HEK293 (cell line): Measurements from ENCODE around the gene CHMP6.

ENCODE experiments used
- HOXC10 ChIP-seq: sonication (generic); formaldehyde crosslinking; IDR thresholded peaks from 2 replicates; pipeline ENCODE4 v1.8.1; 2023; ENCODE audit warnings: mild to moderate bottlenecking, missing genetic modification reagents
- KLF1 ChIP-seq: fragments of 450-650 bp; formaldehyde crosslinking; IDR thresholded peaks from 2 replicates; pipeline ENCODE4 v1.5.1; 2016; ENCODE audit warnings: missing biosample characterization, missing genetic modification characterization
- SCRT2 ChIP-seq: fragments of 450-650 bp; formaldehyde crosslinking; IDR thresholded peaks from 2 replicates; pipeline ENCODE4 v1.5.1; 2016; ENCODE audit warnings: missing biosample characterization, missing genetic modification characterization
- YY2 ChIP-seq: fragments of 450-650 bp; formaldehyde crosslinking; IDR thresholded peaks from 2 replicates; pipeline ENCODE4 v1.5.1; 2016; ENCODE audit warnings: missing biosample characterization, missing genetic modification characterization
- ZBTB17 ChIP-seq: fragments of 450-650 bp; formaldehyde crosslinking; IDR thresholded peaks from 2 replicates; pipeline ENCODE4 v1.5.1; 2016; ENCODE audit warnings: missing biosample characterization, missing genetic modification characterization
- ZBTB7A ChIP-seq: fragments of 450-650 bp; formaldehyde crosslinking; IDR thresholded peaks from 2 replicates; pipeline ENCODE4 v1.5.1; 2016; ENCODE audit warnings: low read depth, missing biosample characterization, missing genetic modification characterization
- ZBTB8A ChIP-seq: fragments of 450-650 bp; formaldehyde crosslinking; IDR thresholded peaks from 2 replicates; pipeline ENCODE4 v1.5.1; 2016; ENCODE audit warnings: missing biosample characterization, missing genetic modification characterization
- ZNF146 ChIP-seq: fragments of 450-650 bp; formaldehyde crosslinking; IDR thresholded peaks from 2 replicates; pipeline ENCODE4 v1.5.1; 2016; ENCODE audit warnings: missing biosample characterization, missing genetic modification characterization
- ZNF157 ChIP-seq: fragments of 450-650 bp; formaldehyde crosslinking; IDR thresholded peaks from 2 replicates; pipeline ENCODE4 v1.5.1; 2016; ENCODE audit warnings: missing biosample characterization, missing genetic modification characterization
- ZNF2 ChIP-seq: fragments of 450-650 bp; formaldehyde crosslinking; IDR thresholded peaks from 2 replicates; pipeline ENCODE4 v1.5.1; 2016; ENCODE audit warnings: missing biosample characterization, missing genetic modification characterization
- ZNF311 ChIP-seq: fragments of 450-650 bp; formaldehyde crosslinking; IDR thresholded peaks from 2 replicates; pipeline ENCODE4 v1.5.1; 2017; ENCODE audit warnings: missing biosample characterization, missing genetic modification characterization, borderline replicate concordance
- ZNF335 ChIP-seq: fragments of 450-650 bp; formaldehyde crosslinking; conservative IDR thresholded peaks from 2 replicates; pipeline ENCODE4 v1.5.1; 2016; ENCODE audit warnings: missing biosample characterization, missing genetic modification characterization
- ZNF404 ChIP-seq: fragments of 450-650 bp; formaldehyde crosslinking; IDR thresholded peaks from 2 replicates; pipeline ENCODE4 v1.5.1; 2017; ENCODE audit warnings: missing biosample characterization, missing genetic modification characterization
- ZNF423 ChIP-seq: fragments of 450-650 bp; formaldehyde crosslinking; IDR thresholded peaks from 2 replicates; pipeline ENCODE4 v1.5.1; 2016; ENCODE audit warnings: missing biosample characterization, missing genetic modification characterization
- ZNF501 ChIP-seq: fragments of 450-650 bp; formaldehyde crosslinking; IDR thresholded peaks from 2 replicates; pipeline ENCODE4 v1.5.1; 2016; ENCODE audit warnings: missing biosample characterization, missing genetic modification characterization
- ZNF529 ChIP-seq: fragments of 450-650 bp; formaldehyde crosslinking; IDR thresholded peaks from 2 replicates; pipeline ENCODE4 v1.5.1; 2017; ENCODE audit warnings: missing genetic modification characterization, missing biosample characterization; ENCODE audit not compliant: insufficient replicate concordance
- ZNF555 ChIP-seq: fragments of 450-650 bp; formaldehyde crosslinking; conservative IDR thresholded peaks from 2 replicates; pipeline ENCODE4 v1.5.1; 2017; ENCODE audit warnings: missing biosample characterization, mild to moderate bottlenecking, missing genetic modification characterization, inconsistent platforms
- ZNF560 ChIP-seq: fragments of 450-650 bp; formaldehyde crosslinking; IDR thresholded peaks from 2 replicates; pipeline ENCODE4 v1.5.1; 2017; ENCODE audit warnings: missing biosample characterization, missing genetic modification characterization, borderline replicate concordance
- ZNF561 ChIP-seq: fragments of 450-650 bp; IDR thresholded peaks from 2 replicates; pipeline ENCODE4 v1.5.1; 2018; ENCODE audit warnings: missing biosample characterization, missing genetic modification characterization, borderline replicate concordance
- ZNF571 ChIP-seq: fragments of 450-650 bp; formaldehyde crosslinking; IDR thresholded peaks from 2 replicates; pipeline ENCODE4 v1.5.0; 2017; ENCODE audit warnings: missing biosample characterization, missing genetic modification characterization
- ZNF585B ChIP-seq: fragments of 450-650 bp; formaldehyde crosslinking; IDR thresholded peaks from 2 replicates; pipeline ENCODE4 v1.5.1; 2016; ENCODE audit warnings: missing biosample characterization, missing genetic modification characterization
- ZNF621 ChIP-seq: fragments of 450-650 bp; formaldehyde crosslinking; IDR thresholded peaks from 2 replicates; pipeline ENCODE4 v1.5.1; 2017; ENCODE audit warnings: missing biosample characterization, missing genetic modification characterization
- ZNF623 ChIP-seq: fragments of 450-650 bp; formaldehyde crosslinking; IDR thresholded peaks from 2 replicates; pipeline ENCODE4 v1.5.1; 2016; ENCODE audit warnings: missing biosample characterization, missing genetic modification characterization
- ZNF624 ChIP-seq: fragments of 450-650 bp; formaldehyde crosslinking; IDR thresholded peaks from 2 replicates; pipeline ENCODE4 v1.5.1; 2017; ENCODE audit warnings: missing biosample characterization, missing genetic modification characterization
- ZNF626 ChIP-seq: fragments of 450-650 bp; sonication (Bioruptor Pico); formaldehyde crosslinking; IDR thresholded peaks from 2 replicates; pipeline ENCODE4 v1.5.1; 2018; ENCODE audit warnings: missing biosample characterization, missing genetic modification characterization, inconsistent platforms
- ZNF76 ChIP-seq: fragments of 450-650 bp; formaldehyde crosslinking; IDR thresholded peaks from 2 replicates; pipeline ENCODE4; 2016; ENCODE audit warnings: low read depth, missing biosample characterization, missing genetic modification characterization, borderline replicate concordance
- TF ChIP-seq, protein P1 (sequence below): fragments of 450-650 bp; formaldehyde crosslinking; IDR thresholded peaks from 2 replicates; pipeline ENCODE4 v1.5.1; 2016; ENCODE audit warnings: missing biosample characterization, missing genetic modification characterization, borderline replicate concordance
- TF ChIP-seq, protein P2 (sequence below): fragments of 450-650 bp; formaldehyde crosslinking; IDR thresholded peaks from 2 replicates; pipeline ENCODE4 v1.5.1; 2016; ENCODE audit warnings: missing biosample characterization, missing genetic modification characterization
- TF ChIP-seq, protein P3 (sequence below): fragments of 450-650 bp; formaldehyde crosslinking; IDR thresholded peaks from 2 replicates; pipeline ENCODE4 v1.5.1; 2017; ENCODE audit warnings: missing biosample characterization, missing genetic modification characterization
- TF ChIP-seq, protein P4 (sequence below): fragments of 450-650 bp; formaldehyde crosslinking; optimal IDR thresholded peaks from 2 replicates; pipeline ENCODE3; 2016; ENCODE audit warnings: missing biosample characterization, mild to moderate bottlenecking, missing genetic modification characterization

CHMP6 gene

DNA sequence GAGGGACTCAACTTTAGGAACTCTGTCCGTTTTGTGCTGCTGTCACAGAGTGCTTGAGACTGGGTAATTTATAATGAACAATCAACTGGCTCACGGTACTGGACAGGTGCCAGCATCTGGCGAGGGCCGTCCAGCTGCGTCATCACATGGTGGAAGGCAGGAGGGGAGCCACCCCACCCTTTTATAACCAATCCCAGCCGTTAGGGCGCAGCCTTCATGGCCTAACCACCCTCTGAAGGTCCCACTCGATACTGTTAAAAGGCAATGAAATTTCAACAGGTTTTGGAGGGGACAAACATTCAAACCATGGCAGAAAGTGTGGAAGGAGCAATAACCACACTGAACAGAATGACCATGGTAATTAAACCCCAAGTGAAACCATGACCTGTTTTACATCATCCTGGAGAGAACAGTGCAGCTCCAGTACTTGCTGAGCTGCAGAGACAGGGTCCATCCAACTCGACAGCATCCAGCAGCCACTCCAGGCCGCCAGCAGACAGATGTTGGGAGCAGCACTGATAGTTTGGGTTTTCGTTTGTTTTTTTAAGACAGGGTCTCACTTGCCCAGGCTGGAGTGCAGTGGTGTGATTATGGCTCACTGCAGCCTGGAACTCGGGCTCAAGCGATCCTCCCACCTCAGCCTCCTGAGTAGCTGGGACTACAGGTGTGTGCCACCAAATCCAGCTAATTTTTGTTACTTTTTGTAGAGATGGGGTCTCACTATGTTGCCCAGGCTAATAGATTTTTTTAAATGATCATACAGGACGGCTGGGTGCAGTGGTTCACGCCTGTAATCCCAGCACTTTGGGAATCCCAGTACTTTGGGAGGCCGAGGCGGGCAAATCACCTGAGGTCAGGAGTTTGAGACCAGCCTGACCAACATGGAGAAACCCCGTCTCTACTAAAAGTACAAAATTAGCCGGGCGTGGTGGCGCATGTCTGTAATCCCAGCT is 11.0 kb downstream of the CHMP6 start (continued):
- TF ChIP-seq ZNF76, result peak; percentile 27; the same call in 1 of the 2 replicates
- TF ChIP-seq ZBTB17 (tag by site-specific recombination), result peak; percentile 88
- no peak for TF ChIP-seq ZNF621
- TF ChIP-seq ZBTB7A (tag by site-specific recombination), result no peak
- no peak for TF ChIP-seq ZNF157
- TF ChIP-seq ZNF423 (tag by site-specific recombination), result no peak
- no peak for TF ChIP-seq ZNF624 (tag by site-specific recombination)
- TF ChIP-seq KLF1 (tag by site-specific recombination), result peak; percentile 44; the same call in 1 of the 2 replicates
- TF ChIP-seq, protein P1, sequence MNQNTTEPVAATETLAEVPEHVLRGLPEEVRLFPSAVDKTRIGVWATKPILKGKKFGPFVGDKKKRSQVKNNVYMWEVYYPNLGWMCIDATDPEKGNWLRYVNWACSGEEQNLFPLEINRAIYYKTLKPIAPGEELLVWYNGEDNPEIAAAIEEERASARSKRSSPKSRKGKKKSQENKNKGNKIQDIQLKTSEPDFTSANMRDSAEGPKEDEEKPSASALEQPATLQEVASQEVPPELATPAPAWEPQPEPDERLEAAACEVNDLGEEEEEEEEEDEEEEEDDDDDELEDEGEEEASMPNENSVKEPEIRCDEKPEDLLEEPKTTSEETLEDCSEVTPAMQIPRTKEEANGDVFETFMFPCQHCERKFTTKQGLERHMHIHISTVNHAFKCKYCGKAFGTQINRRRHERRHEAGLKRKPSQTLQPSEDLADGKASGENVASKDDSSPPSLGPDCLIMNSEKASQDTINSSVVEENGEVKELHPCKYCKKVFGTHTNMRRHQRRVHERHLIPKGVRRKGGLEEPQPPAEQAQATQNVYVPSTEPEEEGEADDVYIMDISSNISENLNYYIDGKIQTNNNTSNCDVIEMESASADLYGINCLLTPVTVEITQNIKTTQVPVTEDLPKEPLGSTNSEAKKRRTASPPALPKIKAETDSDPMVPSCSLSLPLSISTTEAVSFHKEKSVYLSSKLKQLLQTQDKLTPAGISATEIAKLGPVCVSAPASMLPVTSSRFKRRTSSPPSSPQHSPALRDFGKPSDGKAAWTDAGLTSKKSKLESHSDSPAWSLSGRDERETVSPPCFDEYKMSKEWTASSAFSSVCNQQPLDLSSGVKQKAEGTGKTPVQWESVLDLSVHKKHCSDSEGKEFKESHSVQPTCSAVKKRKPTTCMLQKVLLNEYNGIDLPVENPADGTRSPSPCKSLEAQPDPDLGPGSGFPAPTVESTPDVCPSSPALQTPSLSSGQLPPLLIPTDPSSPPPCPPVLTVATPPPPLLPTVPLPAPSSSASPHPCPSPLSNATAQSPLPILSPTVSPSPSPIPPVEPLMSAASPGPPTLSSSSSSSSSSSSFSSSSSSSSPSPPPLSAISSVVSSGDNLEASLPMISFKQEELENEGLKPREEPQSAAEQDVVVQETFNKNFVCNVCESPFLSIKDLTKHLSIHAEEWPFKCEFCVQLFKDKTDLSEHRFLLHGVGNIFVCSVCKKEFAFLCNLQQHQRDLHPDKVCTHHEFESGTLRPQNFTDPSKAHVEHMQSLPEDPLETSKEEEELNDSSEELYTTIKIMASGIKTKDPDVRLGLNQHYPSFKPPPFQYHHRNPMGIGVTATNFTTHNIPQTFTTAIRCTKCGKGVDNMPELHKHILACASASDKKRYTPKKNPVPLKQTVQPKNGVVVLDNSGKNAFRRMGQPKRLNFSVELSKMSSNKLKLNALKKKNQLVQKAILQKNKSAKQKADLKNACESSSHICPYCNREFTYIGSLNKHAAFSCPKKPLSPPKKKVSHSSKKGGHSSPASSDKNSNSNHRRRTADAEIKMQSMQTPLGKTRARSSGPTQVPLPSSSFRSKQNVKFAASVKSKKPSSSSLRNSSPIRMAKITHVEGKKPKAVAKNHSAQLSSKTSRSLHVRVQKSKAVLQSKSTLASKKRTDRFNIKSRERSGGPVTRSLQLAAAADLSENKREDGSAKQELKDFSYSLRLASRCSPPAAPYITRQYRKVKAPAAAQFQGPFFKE (tag by site-specific recombination), result no peak; the same call in 1 of the 2 replicates
- TF ChIP-seq ZNF335, result peak; percentile 70
- no peak for TF ChIP-seq ZNF311 (tag by site-specific recombination)
- peak; percentile 92 for TF ChIP-seq SCRT2 (tag by site-specific recombination)
- no peak for TF ChIP-seq ZNF585B (tag by site-specific recombination)
- no peak for TF ChIP-seq ZNF555 (tag by site-specific recombination)
- no peak for TF ChIP-seq ZNF146 (tag by site-specific recombination)
- TF ChIP-seq ZNF529 (tag by site-specific recombination), result no peak
- TF ChIP-seq ZNF2, result no peak
- no peak for TF ChIP-seq ZNF560 (tag by site-specific recombination)
- TF ChIP-seq YY2 (tag by site-specific recombination), result no peak
- no peak for TF ChIP-seq HOXC10
- TF ChIP-seq, protein P2, sequence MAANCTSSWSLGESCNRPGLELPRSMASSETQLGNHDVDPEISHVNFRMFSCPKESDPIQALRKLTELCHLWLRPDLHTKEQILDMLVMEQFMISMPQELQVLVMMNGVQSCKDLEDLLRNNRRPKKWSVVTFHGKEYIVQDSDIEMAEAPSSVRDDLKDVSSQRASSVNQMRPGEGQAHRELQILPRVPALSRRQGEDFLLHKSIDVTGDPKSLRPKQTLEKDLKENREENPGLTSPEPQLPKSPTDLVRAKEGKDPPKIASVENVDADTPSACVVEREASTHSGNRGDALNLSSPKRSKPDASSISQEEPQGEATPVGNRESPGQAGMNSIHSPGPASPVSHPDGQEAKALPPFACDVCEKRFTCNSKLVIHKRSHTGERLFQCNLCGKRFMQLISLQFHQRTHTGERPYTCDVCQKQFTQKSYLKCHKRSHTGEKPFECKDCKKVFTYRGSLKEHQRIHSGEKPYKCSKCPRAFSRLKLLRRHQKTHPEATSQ, result no peak
- TF ChIP-seq, protein P3, sequence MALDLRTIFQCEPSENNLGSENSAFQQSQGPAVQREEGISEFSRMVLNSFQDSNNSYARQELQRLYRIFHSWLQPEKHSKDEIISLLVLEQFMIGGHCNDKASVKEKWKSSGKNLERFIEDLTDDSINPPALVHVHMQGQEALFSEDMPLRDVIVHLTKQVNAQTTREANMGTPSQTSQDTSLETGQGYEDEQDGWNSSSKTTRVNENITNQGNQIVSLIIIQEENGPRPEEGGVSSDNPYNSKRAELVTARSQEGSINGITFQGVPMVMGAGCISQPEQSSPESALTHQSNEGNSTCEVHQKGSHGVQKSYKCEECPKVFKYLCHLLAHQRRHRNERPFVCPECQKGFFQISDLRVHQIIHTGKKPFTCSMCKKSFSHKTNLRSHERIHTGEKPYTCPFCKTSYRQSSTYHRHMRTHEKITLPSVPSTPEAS (tag by site-specific recombination), result no peak
- TF ChIP-seq ZNF623 (tag by site-specific recombination), result no peak
- no peak for TF ChIP-seq ZNF501
- TF ChIP-seq ZNF626, result no peak
- TF ChIP-seq, protein P4, sequence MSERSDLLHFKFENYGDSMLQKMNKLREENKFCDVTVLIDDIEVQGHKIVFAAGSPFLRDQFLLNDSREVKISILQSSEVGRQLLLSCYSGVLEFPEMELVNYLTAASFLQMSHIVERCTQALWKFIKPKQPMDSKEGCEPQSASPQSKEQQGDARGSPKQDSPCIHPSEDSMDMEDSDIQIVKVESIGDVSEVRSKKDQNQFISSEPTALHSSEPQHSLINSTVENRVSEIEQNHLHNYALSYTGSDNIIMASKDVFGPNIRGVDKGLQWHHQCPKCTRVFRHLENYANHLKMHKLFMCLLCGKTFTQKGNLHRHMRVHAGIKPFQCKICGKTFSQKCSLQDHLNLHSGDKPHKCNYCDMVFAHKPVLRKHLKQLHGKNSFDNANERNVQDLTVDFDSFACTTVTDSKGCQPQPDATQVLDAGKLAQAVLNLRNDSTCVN (tag by site-specific recombination), result no peak
- no peak for TF ChIP-seq ZNF404 (tag by site-specific recombination)
- peak; percentile 66 for TF ChIP-seq ZBTB8A (tag by site-specific recombination)
- no peak for TF ChIP-seq ZNF571 (tag by site-specific recombination)
- TF ChIP-seq ZNF561 (tag by site-specific recombination), result no peak; the same call in 1 of the 2 replicates
